Measurements from ENCODE around the gene CD81.

Gene CD81

DNA sequence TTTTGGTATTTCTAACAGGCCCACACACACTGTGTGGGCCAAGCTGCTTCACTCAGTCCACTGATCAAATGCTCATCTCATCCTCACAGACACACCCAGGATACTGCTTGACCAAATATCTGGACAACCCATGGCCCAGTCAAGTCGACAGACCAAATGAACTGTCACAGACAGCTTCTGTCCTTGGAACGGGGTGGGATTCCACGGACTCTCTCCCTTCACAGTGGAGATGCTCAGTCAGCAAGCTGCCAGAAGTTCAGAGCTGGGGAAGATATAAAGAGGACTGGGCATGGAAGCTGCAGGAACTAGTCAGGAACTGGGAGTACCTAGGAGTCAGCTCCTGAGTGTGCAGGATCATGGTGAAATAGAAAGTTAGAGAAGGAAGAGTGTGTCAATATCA lies 34.6 kb upstream of the CD81 start:
- H3K4me3 ChIP-seq (ENCODE audit: control insufficient read depth, low read depth, low read length): no peak overlapping the region
- TF ChIP-seq, protein P1, sequence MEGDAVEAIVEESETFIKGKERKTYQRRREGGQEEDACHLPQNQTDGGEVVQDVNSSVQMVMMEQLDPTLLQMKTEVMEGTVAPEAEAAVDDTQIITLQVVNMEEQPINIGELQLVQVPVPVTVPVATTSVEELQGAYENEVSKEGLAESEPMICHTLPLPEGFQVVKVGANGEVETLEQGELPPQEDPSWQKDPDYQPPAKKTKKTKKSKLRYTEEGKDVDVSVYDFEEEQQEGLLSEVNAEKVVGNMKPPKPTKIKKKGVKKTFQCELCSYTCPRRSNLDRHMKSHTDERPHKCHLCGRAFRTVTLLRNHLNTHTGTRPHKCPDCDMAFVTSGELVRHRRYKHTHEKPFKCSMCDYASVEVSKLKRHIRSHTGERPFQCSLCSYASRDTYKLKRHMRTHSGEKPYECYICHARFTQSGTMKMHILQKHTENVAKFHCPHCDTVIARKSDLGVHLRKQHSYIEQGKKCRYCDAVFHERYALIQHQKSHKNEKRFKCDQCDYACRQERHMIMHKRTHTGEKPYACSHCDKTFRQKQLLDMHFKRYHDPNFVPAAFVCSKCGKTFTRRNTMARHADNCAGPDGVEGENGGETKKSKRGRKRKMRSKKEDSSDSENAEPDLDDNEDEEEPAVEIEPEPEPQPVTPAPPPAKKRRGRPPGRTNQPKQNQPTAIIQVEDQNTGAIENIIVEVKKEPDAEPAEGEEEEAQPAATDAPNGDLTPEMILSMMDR (conservative IDR thresholded peaks at IDR 0.05; ENCODE audit: control insufficient read depth, insufficient read depth, low read depth, low read length): no peak
- no peak for DNase-seq (ENCODE audit: low read depth)

DNA sequence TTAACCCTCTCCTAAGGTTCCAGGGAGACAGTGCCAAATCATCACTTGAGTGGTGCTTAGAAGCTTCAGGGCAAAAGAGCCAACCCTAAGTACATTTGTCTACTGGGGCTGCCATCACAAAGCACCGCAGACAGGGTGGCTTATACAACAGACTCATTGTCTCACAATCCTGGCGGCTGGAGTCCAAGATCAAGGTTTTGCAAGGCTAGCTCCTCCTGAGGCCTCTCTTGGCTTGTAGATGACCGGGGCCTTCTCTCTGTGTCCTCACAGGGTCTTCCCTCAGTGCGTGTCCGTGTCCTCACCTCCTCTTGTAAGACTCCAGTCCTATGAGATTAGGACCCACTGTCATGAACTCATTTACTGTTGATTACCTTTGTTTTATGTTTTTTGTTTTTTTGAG lies 34.1 kb upstream of the CD81 start:
- TF ChIP-seq, protein P1 (conservative IDR thresholded peaks at IDR 0.05; ENCODE audit: control insufficient read depth, insufficient read depth, low read depth, low read length): no peak

DNA sequence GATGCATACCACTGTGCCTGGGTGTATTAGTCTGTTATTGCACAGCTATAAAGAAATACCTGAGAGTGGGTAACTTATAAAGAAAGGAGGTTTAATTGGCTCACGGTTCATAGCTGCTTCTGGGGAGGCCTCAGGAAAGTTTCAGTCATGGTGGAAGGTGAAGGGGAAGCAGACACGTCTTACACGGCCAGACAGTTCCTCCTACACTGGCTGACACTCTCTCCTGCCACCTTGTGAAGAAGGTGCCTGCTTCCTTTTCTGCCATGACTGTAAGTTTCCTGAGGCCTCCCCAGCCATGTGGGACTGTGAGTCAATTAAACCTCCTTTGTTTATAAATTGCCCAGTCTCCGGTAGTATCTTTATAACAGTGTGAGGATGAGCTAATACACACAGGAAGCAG lies 33.6 kb upstream of the CD81 start:
- no peak overlapping the region for H3K4me3 ChIP-seq (ENCODE audit: control insufficient read depth, low read depth, low read length)
- TF ChIP-seq, protein P1 (conservative IDR thresholded peaks at IDR 0.05; ENCODE audit: control insufficient read depth, insufficient read depth, low read depth, low read length): no peak
- DNase-seq (ENCODE audit: low read depth): no peak

More for the DNA sequence above, 34.1 kb upstream of the CD81 start:
- DNase-seq (ENCODE audit: low read depth): peak; percentile 4
- H3K4me3 ChIP-seq (ENCODE audit: control insufficient read depth, low read depth, low read length): no peak overlapping the region

DNA sequence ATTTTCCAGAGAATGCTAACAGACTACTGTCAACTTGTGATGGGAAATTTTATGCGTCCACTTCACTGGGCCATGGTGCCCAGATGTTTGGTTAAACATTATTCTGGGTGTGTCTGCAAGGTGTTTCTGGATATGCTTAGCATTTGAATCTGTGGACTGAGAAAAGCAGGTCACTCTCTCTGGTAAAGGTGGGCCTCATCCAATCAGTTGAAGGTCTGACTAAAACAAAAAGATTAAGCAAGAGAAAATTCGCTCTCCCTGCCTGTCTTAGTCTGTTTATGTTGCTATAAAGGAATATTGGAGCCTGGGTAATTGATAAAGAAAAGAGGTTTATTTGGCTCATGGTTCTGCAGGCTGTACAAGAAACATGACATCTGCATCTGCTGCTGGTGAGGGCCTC lies 32.1 kb upstream of the CD81 start:
- DNase-seq (ENCODE audit: low read depth): no peak
- no peak overlapping the region for H3K4me3 ChIP-seq (ENCODE audit: control insufficient read depth, low read depth, low read length)
- TF ChIP-seq, protein P1 (conservative IDR thresholded peaks at IDR 0.05; ENCODE audit: control insufficient read depth, insufficient read depth, low read depth, low read length): no peak

DNA sequence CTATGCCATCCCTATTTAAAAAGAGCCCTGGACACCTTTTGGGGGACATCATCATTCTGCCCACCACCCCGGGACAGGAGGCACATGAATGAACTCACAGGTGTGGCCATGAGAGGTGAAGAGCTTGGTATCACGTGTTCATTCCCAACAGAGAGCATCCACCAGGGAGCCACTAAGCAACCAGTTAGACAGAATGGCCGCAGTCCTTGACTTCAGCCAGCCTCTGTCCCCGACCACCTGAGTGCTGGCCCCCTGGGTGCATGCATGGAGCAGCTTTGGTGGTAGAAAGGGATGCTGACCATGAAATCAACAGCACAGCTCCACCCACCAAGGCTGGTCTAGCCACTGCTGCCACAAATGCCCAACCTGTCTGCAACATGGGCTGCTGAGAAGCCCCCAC lies 31.1 kb upstream of the CD81 start:
- H3K4me3 ChIP-seq (ENCODE audit: control insufficient read depth, low read depth, low read length): no peak overlapping the region
- TF ChIP-seq, protein P1 (conservative IDR thresholded peaks at IDR 0.05; ENCODE audit: control insufficient read depth, insufficient read depth, low read depth, low read length): no peak
- DNase-seq (ENCODE audit: low read depth): no peak

DNA sequence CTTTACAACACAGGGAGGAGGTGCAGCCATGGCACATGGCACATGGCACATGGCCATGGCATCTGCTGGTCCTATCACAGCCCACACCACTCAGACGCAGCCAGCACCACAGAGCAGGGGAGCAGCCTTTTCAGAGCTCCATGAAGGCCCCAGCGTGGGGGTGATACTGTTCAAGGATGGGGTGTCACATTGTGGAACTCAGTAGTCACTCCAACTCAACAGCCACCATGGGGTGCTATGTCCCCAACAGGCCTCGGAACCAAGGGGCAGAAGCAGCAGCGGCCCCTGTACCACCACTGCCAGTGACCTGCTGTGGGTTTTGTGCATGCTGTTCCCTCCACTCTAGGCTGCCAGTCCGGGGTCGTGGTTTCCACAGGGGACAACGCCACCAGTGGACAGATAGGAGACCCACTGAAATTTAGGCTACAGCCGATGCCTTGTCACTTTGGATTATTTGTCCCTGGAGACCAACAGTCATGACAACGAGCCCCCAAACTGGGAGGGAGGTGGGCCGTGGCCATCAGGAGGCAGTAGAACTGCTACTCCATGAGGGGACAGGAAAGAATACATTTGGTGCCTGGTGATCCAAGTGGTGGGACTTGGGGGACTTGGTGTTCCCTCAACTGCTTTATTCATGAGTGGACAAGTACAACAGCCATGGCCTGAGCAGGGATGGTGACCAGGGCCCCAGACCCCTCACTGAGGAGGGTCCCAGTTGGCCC lies 30.4 kb upstream of the CD81 start:
- TF ChIP-seq, protein P1 (conservative IDR thresholded peaks at IDR 0.05; ENCODE audit: control insufficient read depth, insufficient read depth, low read depth, low read length): no peak
- no peak overlapping the region for H3K4me3 ChIP-seq (ENCODE audit: control insufficient read depth, low read depth, low read length)

More for the DNA sequence above, 30.4 kb upstream of the CD81 start:
- no peak for DNase-seq (ENCODE audit: low read depth)
